Stomach (tissue), 9 donors: ENCODE data around the gene PHACTR3. TPM values are rescaled to one million over a fixed set of nuclear protein-coding genes. Genes with fewer than 3 reads are reported as not detected.

Experiments used
- DNase-seq, 2 donors: peaks; one replicate each; pipeline versions ENCODE4 v3.0.0 to v3.0.0-alpha.2; 2013 to 2019
- H3K27ac ChIP-seq, 5 donors: fragments of 200-600 bp in 4 of 5; sonication (generic) in 4 of 5; one replicate each; pipeline ENCODE4 v1.5.1; 2013 to 2019; ENCODE audit warnings: mild to moderate bottlenecking in 1 of 5, moderate library complexity in 1 of 5
- H3K27me3 ChIP-seq, 3 donors: fragments of 200-600 bp; sonication (generic); one replicate each; pipeline ENCODE4 v1.5.1; 2017 to 2019; ENCODE audit warnings: mixed run types in 1 of 3
- H3K36me3 ChIP-seq, 4 donors: fragments of 200-600 bp; sonication (generic); 1 replicate in 3 of 4; 2 replicates in 1 of 4; pipeline ENCODE4 v1.5.1; 2016 to 2019
- H3K4me1 ChIP-seq, 4 donors: fragments of 200-600 bp; sonication (generic); one replicate each; pipeline ENCODE4 v1.5.1; 2016 to 2019
- H3K4me3 ChIP-seq, 4 donors: fragments of 200-600 bp; sonication (generic) in 3 of 4; one replicate each; pipeline ENCODE4 v1.5.1; 2016 to 2019; ENCODE audit warnings: mild to moderate bottlenecking in 1 of 4
- H3K9me3 ChIP-seq, 4 donors: fragments of 200-600 bp; sonication (generic); one replicate each; pipeline ENCODE4 v1.5.1; 2016 to 2019
- EP300 ChIP-seq: sonication (generic); formaldehyde crosslinking; IDR thresholded peaks from one replicate; pipeline ENCODE4 v1.6.1; 2017; ENCODE audit warnings: antibody characterized with exemption
- POLR2A ChIP-seq, 4 donors: fragments of 450-650 bp; IDR thresholded peaks; one replicate each; pipeline ENCODE4 v1.6.1; 2016; ENCODE audit warnings: antibody characterized with exemption in 4 of 4, control low read depth in 2 of 4, mild to moderate bottlenecking in 1 of 4, moderate library complexity in 1 of 4
- POLR2AphosphoS5 ChIP-seq, 3 donors: sonication (generic); formaldehyde crosslinking; IDR thresholded peaks; one replicate each; pipeline ENCODE4 v1.6.1; 2016; ENCODE audit warnings: antibody characterized with exemption in 3 of 3
- WGBS, 5 donors: extraction: QIAGEN DNeasy Blood & Tissue Kit in 3 of 5; methylation state at CpG; one replicate each; pipeline versions ENCODE4 v1.1.5 to v1.1.7; 2013 to 2018; 5-methylcytosine and 5-hydroxymethylcytosine counted together
- intact Hi-C: fragments of 100-400 bp; cut with DNase I; formaldehyde crosslinking; loops from one replicate; pipeline ENCODE4 v1.15.1; 2023; ENCODE audit warnings: low total_unique reads
- polyA plus RNA-seq, 3 donors: library from polyadenylated mRNA; stranded (reverse); fragments of 200-250 nt; gene quantifications; one replicate each; pipeline ENCODE4 v1.2.3, GENCODE V29; 2013
- total RNA-seq, 5 donors: library from RNA; depleted of rRNA; stranded (reverse); fragments of >200 nt; gene quantifications; one replicate each; pipeline versions ENCODE4 v1.1.0 to v1.2.3, GENCODE V29; 2014 to 2016
- TF ChIP-seq, protein P1 (sequence below), 7 experiments: fragments of 450-650 bp in 4 of 7; fragments of 200-600 bp in 3 of 7; sonication (generic) in 3 of 7; IDR thresholded peaks; one replicate each; pipeline ENCODE4 v1.5.1; 2016 to 2019; ENCODE audit warnings: antibody characterized with exemption in 7 of 7, control low read depth in 2 of 7, mild to moderate bottlenecking in 1 of 7
- donor health status: healthy with polysubstance abuse.
- donor health status: Bipolar disorder and iron deficiency.
- donor health status: healthy.

PHACTR3 gene
- total and polyA plus RNA-seq, 8 donors: 0.55 to 3.7 (median 3.2) TPM; not detected in 3

DNA sequence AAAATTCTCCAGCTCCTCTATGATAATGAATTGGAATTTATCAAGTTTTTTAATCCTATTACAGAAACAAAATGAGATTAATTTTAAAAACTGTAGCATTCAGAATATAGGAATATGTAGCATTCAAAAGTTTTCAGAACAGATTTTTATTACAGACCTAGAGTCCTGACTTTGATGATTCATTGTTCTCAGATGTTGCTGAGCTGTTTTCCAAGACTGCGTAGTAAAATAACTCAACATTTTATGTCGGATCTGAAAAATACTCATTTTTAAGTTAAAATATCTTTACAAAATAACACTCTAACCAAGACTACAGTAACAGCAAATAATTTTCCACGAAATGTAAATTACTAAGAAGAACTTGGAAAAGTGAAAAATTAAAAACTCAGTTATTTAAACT, 262.0 kb downstream of the PHACTR3 start:
- no peak for DNase-seq
- Histone ChIP-seq H3K27ac (no peak overlapping the region), H3K4me1 (no peaks in the 10 kb centered on the region), H3K27me3 (no peaks in the 10 kb centered on the region), H3K36me3 (peaks cover 0 to 3% (median 0%) of the 10 kb centered on the region in 4 donors), H3K4me3 (no peak overlapping the region), H3K9me3 (no peaks in the 10 kb centered on the region)
- WGBS, 5 donors: 82 to 89% (median 86%) methylated on average over 3 of the region's 3 CpGs
- intact Hi-C loops: no loop called here
- TF ChIP-seq, protein P1, sequence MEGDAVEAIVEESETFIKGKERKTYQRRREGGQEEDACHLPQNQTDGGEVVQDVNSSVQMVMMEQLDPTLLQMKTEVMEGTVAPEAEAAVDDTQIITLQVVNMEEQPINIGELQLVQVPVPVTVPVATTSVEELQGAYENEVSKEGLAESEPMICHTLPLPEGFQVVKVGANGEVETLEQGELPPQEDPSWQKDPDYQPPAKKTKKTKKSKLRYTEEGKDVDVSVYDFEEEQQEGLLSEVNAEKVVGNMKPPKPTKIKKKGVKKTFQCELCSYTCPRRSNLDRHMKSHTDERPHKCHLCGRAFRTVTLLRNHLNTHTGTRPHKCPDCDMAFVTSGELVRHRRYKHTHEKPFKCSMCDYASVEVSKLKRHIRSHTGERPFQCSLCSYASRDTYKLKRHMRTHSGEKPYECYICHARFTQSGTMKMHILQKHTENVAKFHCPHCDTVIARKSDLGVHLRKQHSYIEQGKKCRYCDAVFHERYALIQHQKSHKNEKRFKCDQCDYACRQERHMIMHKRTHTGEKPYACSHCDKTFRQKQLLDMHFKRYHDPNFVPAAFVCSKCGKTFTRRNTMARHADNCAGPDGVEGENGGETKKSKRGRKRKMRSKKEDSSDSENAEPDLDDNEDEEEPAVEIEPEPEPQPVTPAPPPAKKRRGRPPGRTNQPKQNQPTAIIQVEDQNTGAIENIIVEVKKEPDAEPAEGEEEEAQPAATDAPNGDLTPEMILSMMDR (IDR thresholded peaks at IDR 0.05): no peak
- no peak for TF ChIP-seq POLR2A (IDR thresholded peaks at IDR 0.05)

GRCh38 chr20:59871096-59871495, 266.8 kb downstream of the PHACTR3 start:
- intact Hi-C loops: no loop called here
- Histone ChIP-seq H3K4me3 (no peak overlapping the region), H3K4me1 (no peaks in the 10 kb centered on the region), H3K27ac (no peak overlapping the region), H3K9me3 (no peaks in the 10 kb centered on the region), H3K27me3 (no peaks in the 10 kb centered on the region), H3K36me3 (no peaks in the 10 kb centered on the region)
- 80 to 89% (median 87%) methylated on average over 1 of the region's 1 CpG for WGBS, 5 donors
- TF ChIP-seq EP300 (no peak), POLR2A (IDR thresholded peaks at IDR 0.05) (no peak), POLR2AphosphoS5 (IDR thresholded peaks at IDR 0.05) (no peak)
- TF ChIP-seq, protein P1 (IDR thresholded peaks at IDR 0.05): no peak
- DNase-seq: no peak

DNA sequence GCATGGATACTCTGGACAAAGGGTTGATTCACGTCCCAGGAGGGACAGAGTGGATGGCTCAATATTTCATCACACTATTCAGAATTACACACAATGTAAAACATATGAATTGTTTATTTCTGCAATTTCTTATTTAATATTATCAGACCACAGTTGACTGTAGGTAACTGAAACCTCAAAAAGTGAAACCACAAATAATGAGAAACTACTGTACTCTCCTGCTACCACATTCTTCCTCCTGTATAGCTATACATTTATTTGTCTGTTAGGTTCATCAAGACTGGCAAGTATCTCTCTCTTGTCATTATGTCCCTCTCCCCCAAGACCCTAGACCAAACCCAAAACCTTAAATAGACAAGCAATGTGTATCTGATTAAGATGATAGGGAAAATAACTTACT, 269.1 kb downstream of the PHACTR3 start:
- WGBS, 5 donors: 75 to 93% (median 90%) methylated on average over 1 of the region's 1 CpG
- no peaks in the 10 kb centered on the region for H3K36me3 ChIP-seq
- H3K4me3 ChIP-seq: no peak overlapping the region
- H3K9me3 ChIP-seq: no peaks in the 10 kb centered on the region
- no peaks in the 10 kb centered on the region for H3K4me1 ChIP-seq
- intact Hi-C loops: no loop called here
- no peaks in the 10 kb centered on the region for H3K27me3 ChIP-seq
- no peak for DNase-seq
- TF ChIP-seq POLR2A (IDR thresholded peaks at IDR 0.05): no peak
- no peak for TF ChIP-seq EP300
- TF ChIP-seq, protein P1 (IDR thresholded peaks at IDR 0.05): no peak
- TF ChIP-seq POLR2AphosphoS5 (IDR thresholded peaks at IDR 0.05): no peak
- no peak overlapping the region for H3K27ac ChIP-seq

GRCh38 chr20:59880198-59880597, 275.9 kb downstream of the PHACTR3 start:
- Histone ChIP-seq H3K4me3 (no peak overlapping the region), H3K36me3 (no peaks in the 10 kb centered on the region), H3K27me3 (no peaks in the 10 kb centered on the region), H3K4me1 (no peaks in the 10 kb centered on the region), H3K9me3 (no peaks in the 10 kb centered on the region), H3K27ac (no peak overlapping the region)
- intact Hi-C loops: no loop called here
- no peak for DNase-seq
- TF ChIP-seq, protein P1 (IDR thresholded peaks at IDR 0.05): no peak
- TF ChIP-seq POLR2AphosphoS5 (IDR thresholded peaks at IDR 0.05) (no peak), EP300 (no peak)
- WGBS, 5 donors: 77 to 95% (median 91%) methylated on average over 1 of the region's 1 CpG
